ENCODE results near the gene CCNH.

CCNH gene

GRCh38 chr5:87382224-87382623, 30.5 kb downstream of the CCNH start:
- DNase-seq (ENCODE audit: extremely low read depth, low read depth) = no peak
- no peak for TF ChIP-seq CTCF (IDR thresholded peaks at IDR 0.05; ENCODE audit: low read depth, low read length, missing control alignments)
- H3K4me3 ChIP-seq (replicated peaks; ENCODE audit: low read depth, low read length) = no peak overlapping the region

- DNase-seq (ENCODE audit: extremely low read depth, low read depth) = no peak
- no peak for TF ChIP-seq CTCF (IDR thresholded peaks at IDR 0.05; ENCODE audit: low read depth, low read length, missing control alignments)
- H3K4me3 ChIP-seq (replicated peaks; ENCODE audit: low read depth, low read length) = no peak overlapping the region
These were observed 40.0 kb downstream of the CCNH start for GRCh38 chr5:87372705-87373104.

GRCh38 chr5:87369431-87369830, 43.3 kb downstream of the CCNH start:
- no peak overlapping the region for H3K4me3 ChIP-seq (replicated peaks; ENCODE audit: low read depth, low read length)
- TF ChIP-seq CTCF (IDR thresholded peaks at IDR 0.05; ENCODE audit: low read depth, low read length, missing control alignments) = no peak
- no peak for DNase-seq (ENCODE audit: extremely low read depth, low read depth)

- no peak overlapping the region for H3K4me3 ChIP-seq (replicated peaks; ENCODE audit: low read depth, low read length)
- DNase-seq (ENCODE audit: extremely low read depth, low read depth) = no peak
- TF ChIP-seq CTCF (IDR thresholded peaks at IDR 0.05; ENCODE audit: low read depth, low read length, missing control alignments) = no peak
These were observed 44.1 kb downstream of the CCNH start for GRCh38 chr5:87368601-87369000.

GRCh38 chr5:87367243-87367642, 45.5 kb downstream of the CCNH start:
- DNase-seq (ENCODE audit: extremely low read depth, low read depth) = no peak
- no peak for TF ChIP-seq CTCF (IDR thresholded peaks at IDR 0.05; ENCODE audit: low read depth, low read length, missing control alignments)
- H3K4me3 ChIP-seq (replicated peaks; ENCODE audit: low read depth, low read length) = no peak overlapping the region

GRCh38 chr5:87361536-87362213, 51.1 kb downstream of the CCNH start:
- no peak for TF ChIP-seq CTCF (IDR thresholded peaks at IDR 0.05; ENCODE audit: low read depth, low read length, missing control alignments)
- H3K4me3 ChIP-seq (replicated peaks; ENCODE audit: low read depth, low read length) = no peak overlapping the region
- DNase-seq (ENCODE audit: extremely low read depth, low read depth) = no peak

- TF ChIP-seq CTCF (IDR thresholded peaks at IDR 0.05; ENCODE audit: low read depth, low read length, missing control alignments) = no peak
- H3K4me3 ChIP-seq (replicated peaks; ENCODE audit: low read depth, low read length) = no peak overlapping the region
- peak; percentile 24 for DNase-seq (ENCODE audit: extremely low read depth, low read depth)
These were observed 51.7 kb downstream of the CCNH start for GRCh38 chr5:87361031-87361445.
